HL-60 (cell line): ENCODE measurements around the gene TMIGD2.
"Not testable (repeated sequence)": the region's sequence is repeated elsewhere in the genome, so short reads cannot be mapped to it uniquely, and the experiment has no call there.

Experiments
- DNase-seq, 2 experiments: peaks; one replicate each; pipeline ENCODE4 v3.0.0-alpha.2; 2010 to 2020; ENCODE audit warnings: low read depth in 1 of 2, low spot score in 1 of 2
- H3K27ac ChIP-seq: fragments of 250-450 bp; sonication (Bioruptor Pico); replicated peaks from 2 replicates; pipeline ENCODE4 v1.5.1; 2020; ENCODE audit warnings: mild to moderate bottlenecking, moderate library complexity
- H3K27me3 ChIP-seq: fragments of 250-450 bp; sonication (Bioruptor Pico); 2 replicates; pipeline ENCODE4 v1.5.1; 2021; ENCODE audit warnings: mild to moderate bottlenecking, moderate library complexity; ENCODE audit not compliant: insufficient read depth, poor library complexity, severe bottlenecking
- H3K4me3 ChIP-seq: replicated peaks from 2 replicates; pipeline ENCODE4 v1.5.1; 2011; ENCODE audit warnings: mild to moderate bottlenecking, control low read depth, low read length; ENCODE audit not compliant: insufficient read depth
- GABPA ChIP-seq: IDR thresholded peaks from 2 replicates; pipeline ENCODE4 v1.6.1; 2012; ENCODE audit warnings: low read depth
- POLR2AphosphoS5 ChIP-seq: IDR thresholded peaks from 2 replicates; pipeline ENCODE4 v1.6.1; 2012; ENCODE audit warnings: low read depth
- SPI1 ChIP-seq: IDR thresholded peaks from 2 replicates; pipeline ENCODE4 v1.6.1; 2012; ENCODE audit warnings: low read depth, mild to moderate bottlenecking, borderline replicate concordance
- TF ChIP-seq, protein P1 (sequence below): IDR thresholded peaks from 2 replicates; pipeline ENCODE4 v1.6.1; 2012; ENCODE audit warnings: low read depth; ENCODE audit not compliant: insufficient replicate concordance
- TF ChIP-seq, protein P2 (sequence below): IDR thresholded peaks from one replicate; pipeline ENCODE4 v1.5.1; 2011; ENCODE audit warnings: low read length, control low read depth, inconsistent platforms; ENCODE audit not compliant: insufficient read depth

Gene TMIGD2

DNA sequence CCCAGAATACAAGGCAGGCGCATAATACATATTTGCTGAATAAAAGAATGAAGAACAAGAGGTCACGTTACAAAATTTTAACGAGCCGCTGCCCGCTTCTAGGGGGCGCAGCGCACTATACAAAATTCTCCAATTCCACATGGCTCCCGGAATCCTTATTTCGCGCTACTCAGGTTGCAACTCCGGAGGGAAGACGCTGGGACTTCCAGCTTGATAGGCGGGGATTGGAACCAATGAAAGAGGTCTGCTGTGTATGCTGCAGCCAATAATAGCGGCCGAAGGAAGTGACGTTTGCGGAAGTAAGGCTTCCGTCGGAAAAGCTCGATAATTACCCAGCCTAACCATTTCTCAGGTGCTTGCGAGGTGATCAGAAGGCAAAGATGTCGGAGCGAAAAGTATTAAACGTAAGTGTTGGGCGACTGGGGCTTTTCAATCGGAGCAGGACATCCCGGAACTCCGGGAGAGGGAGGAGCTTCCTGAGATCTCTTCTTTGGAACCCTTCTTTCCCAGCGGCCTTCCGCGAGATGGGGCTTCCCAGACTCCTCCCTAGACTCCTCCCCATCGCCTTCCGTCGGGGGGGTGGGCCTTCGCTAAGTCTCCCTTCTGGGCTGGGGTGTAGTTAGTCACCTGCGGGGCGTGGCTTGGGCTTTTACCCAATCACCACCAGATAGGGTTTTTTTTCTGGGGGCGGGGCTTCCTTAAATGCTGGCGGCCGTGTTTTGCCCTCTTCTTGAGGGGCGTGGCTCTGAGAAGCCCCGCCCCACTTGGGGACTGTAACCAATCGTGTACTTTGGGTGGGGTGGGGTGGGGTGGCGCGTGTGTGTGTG, 55.2 kb downstream of the TMIGD2 start, which contains the start of gene YJU2:
TSS of gene YJU2 (plus strand) at position 314 of the 827 bp plus-strand sequence. CDS start at position 381, 67 bp downstream.
- peak; percentile 98 to 99 for DNase-seq
- no peaks in the 10 kb centered on the region for H3K27me3 ChIP-seq
- peak within 1 kb of the TSS; percentile 96 for H3K27ac ChIP-seq
- peak; percentile 98 for TF ChIP-seq GABPA
- TF ChIP-seq SPI1: peak; percentile 40; the same call in 1 of the 2 replicates
- TF ChIP-seq, protein P1, sequence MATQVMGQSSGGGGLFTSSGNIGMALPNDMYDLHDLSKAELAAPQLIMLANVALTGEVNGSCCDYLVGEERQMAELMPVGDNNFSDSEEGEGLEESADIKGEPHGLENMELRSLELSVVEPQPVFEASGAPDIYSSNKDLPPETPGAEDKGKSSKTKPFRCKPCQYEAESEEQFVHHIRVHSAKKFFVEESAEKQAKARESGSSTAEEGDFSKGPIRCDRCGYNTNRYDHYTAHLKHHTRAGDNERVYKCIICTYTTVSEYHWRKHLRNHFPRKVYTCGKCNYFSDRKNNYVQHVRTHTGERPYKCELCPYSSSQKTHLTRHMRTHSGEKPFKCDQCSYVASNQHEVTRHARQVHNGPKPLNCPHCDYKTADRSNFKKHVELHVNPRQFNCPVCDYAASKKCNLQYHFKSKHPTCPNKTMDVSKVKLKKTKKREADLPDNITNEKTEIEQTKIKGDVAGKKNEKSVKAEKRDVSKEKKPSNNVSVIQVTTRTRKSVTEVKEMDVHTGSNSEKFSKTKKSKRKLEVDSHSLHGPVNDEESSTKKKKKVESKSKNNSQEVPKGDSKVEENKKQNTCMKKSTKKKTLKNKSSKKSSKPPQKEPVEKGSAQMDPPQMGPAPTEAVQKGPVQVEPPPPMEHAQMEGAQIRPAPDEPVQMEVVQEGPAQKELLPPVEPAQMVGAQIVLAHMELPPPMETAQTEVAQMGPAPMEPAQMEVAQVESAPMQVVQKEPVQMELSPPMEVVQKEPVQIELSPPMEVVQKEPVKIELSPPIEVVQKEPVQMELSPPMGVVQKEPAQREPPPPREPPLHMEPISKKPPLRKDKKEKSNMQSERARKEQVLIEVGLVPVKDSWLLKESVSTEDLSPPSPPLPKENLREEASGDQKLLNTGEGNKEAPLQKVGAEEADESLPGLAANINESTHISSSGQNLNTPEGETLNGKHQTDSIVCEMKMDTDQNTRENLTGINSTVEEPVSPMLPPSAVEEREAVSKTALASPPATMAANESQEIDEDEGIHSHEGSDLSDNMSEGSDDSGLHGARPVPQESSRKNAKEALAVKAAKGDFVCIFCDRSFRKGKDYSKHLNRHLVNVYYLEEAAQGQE: peak; percentile 63
- TF ChIP-seq POLR2AphosphoS5: peak; percentile 66
- TF ChIP-seq, protein P2, sequence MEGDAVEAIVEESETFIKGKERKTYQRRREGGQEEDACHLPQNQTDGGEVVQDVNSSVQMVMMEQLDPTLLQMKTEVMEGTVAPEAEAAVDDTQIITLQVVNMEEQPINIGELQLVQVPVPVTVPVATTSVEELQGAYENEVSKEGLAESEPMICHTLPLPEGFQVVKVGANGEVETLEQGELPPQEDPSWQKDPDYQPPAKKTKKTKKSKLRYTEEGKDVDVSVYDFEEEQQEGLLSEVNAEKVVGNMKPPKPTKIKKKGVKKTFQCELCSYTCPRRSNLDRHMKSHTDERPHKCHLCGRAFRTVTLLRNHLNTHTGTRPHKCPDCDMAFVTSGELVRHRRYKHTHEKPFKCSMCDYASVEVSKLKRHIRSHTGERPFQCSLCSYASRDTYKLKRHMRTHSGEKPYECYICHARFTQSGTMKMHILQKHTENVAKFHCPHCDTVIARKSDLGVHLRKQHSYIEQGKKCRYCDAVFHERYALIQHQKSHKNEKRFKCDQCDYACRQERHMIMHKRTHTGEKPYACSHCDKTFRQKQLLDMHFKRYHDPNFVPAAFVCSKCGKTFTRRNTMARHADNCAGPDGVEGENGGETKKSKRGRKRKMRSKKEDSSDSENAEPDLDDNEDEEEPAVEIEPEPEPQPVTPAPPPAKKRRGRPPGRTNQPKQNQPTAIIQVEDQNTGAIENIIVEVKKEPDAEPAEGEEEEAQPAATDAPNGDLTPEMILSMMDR: peak; percentile 30
- H3K4me3 ChIP-seq: peak within 1 kb of the TSS; percentile 61

GRCh38 chr19:4245938-4246337, 56.3 kb downstream of the TMIGD2 start:
- H3K27me3 ChIP-seq, H3K4me3 ChIP-seq, DNase-seq: not testable (repeated sequence)
- H3K27ac ChIP-seq: peak overlapping the region; percentile 96
